Ecto neural progenitor cell (in vitro differentiated cells): ENCODE data around the gene PRKN.

Experiments
- DNase-seq: peaks from one replicate; pipeline ENCODE4 v3.0.0-alpha.2; 2018; ENCODE audit warnings: low spot score

PRKN gene

GRCh38 chr6:162379757-162380409 lies 347.7 kb downstream of the PRKN start:
- DNase-seq = no peak

DNA sequence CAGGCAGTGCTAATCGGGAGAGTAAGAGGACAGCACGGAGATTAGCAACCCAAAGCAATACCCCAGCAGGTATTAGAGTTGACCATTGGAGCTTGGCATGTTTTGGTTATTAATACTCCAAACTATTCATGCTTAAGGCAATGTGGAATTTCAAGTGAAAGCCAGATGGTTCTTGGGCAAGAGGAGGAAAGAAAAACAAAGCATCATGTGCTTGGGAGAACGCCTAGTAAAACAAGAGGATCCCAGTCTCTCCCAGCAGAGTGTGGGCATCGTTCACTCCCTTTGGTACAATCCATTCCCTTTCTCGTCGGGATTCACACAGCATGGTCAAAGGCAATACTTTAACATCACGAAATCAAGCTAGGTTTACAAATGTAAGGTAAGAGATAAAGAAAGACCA lies 349.8 kb downstream of the PRKN start:
- no peak for DNase-seq

DNA sequence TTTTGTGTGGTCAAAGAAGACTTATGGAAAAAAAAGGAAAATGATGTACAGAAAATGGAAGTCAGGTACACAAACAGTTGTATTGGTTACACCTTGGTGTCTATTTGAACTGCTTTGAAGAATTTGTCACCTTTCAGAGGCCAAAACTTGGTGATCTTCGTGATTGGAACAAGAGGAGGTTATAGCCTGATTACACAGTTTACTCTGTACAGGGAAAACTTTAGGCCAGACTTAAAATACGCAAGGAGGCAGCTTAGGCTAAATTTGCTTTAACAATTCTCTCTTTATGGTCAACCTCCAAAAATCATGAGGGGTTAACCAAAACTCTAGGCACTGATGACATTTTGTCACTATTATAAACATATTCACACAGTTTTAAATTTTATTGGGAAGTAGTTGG lies 353.7 kb downstream of the PRKN start:
- no peak for DNase-seq

- DNase-seq = no peak
Observed at GRCh38 chr6:162373192-162373591, 354.4 kb downstream of the PRKN start.

DNA sequence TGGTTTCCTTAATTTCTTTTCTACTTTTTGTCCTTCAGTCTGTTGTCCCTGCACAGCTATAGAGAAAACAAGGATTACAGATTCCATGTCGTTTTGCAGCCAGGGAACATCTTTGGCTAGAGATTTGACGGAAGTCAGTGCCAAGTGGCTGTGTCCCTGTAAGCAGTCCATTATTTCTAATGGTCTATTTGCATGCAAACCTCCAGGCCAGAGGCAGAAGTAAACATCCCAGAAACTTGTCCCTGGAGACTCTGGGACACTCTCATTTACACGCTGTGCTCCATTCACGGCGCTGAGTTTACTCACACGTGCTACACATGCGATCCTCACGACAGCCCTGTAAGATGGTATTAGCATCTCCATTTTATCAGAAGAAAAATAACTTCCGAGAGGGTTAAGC lies 355.5 kb downstream of the PRKN start:
- no peak for DNase-seq

DNA sequence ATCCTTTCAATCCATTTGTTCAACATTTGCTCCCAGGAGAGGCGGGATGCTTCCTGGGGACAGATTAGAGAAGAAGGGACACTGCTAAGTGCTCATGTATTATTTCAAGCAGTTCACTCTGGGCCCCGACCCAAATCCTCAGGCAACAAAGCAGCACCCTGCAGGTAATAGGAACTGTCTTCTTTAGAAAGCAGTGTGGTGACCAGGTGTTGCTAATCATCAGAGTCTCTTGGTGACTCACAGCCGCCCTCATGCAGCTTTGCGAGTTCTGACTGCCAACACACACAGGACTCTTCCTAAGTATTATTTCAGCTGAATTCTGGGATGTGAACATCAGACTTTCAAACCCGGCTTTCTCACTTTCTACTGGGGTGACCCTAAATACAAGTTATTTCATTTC lies 356.4 kb downstream of the PRKN start:
- no peak for DNase-seq

DNA sequence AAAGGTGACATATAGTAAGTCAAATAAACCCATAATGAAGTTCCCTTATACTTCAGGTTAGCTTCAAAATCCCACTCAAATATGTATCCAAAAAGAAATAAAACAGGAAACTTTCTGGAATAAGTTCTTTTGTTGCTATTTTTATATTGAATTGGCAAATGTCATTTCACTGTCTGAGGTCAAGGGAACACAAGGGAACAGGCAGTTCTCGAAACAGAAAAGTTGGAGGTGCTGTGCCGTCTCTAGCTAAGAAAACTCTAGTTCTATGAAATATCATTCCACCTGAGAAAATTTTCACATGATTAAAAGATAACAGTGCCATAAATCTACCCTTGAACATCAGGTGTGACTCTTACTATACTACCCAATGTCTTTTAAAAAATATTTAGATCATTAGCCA lies 358.5 kb downstream of the PRKN start:
- DNase-seq = no peak

GRCh38 chr6:162364488-162364887 lies 363.1 kb downstream of the PRKN start:
- no peak for DNase-seq

DNA sequence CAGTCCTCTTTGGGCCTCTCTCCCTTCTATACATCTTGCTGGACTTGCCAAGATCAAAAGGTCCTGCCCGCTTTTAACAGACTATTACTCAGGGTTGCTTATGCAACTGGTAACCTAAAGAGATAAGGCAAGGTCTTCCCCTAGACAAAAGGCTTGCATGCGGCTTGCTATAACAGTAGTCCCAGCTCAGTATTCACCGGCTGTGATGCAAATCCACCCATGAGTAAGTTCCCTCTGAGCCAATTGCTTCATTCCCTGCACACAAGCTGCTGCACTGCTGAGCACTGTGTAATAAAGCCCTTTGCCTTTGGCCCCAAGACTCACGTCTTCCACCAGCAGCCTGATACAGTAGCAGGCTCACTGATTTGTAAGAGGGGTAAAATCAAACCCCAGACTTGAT lies 363.8 kb downstream of the PRKN start:
- no peak for DNase-seq

- no peak for DNase-seq
Observed at GRCh38 chr6:162360901-162361567, 366.5 kb downstream of the PRKN start.

DNA sequence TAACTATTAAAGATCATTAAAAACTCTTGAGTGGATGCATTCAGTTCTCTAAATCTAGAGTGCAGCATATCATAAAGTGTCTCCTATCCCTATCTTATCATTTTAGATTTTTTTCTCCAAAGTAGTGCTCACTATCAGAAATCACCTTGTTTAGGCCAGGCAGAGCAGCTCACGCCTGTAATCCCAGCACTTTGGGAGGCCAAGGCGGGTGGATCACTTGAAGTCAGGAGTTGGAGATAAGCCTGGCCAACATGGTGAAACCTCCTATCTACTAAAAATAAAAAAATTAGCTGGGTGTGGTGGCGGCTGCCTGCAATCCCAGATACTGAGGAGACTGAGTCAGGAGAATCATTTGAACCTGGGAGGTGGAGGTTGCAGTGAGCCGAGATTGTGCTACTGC lies 368.9 kb downstream of the PRKN start:
- DNase-seq = no peak

DNA sequence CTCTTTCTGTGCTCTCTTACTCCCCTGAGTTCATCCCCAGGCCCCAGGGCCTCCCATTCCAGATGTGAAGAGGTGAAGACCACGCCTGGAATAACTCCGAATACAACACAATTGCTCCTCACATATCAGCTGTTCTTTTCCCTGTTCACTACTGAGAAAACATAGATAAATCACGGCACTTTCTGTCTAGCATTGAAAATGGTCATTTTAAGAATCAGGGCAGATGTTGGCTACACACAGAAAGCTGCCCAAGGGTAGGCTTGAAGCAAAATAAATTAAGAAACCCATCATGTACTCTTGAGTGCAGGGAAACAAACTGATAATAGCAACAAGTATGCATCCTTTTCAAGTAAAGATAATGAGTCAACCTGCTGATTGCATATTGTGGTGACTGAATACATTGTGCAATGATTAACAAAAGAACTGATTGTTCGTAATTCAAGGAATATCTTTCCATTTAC lies 382.5 kb downstream of the PRKN start:
- no peak for DNase-seq

- no peak for DNase-seq
Observed at GRCh38 chr6:162344646-162345010, 382.9 kb downstream of the PRKN start.

DNA sequence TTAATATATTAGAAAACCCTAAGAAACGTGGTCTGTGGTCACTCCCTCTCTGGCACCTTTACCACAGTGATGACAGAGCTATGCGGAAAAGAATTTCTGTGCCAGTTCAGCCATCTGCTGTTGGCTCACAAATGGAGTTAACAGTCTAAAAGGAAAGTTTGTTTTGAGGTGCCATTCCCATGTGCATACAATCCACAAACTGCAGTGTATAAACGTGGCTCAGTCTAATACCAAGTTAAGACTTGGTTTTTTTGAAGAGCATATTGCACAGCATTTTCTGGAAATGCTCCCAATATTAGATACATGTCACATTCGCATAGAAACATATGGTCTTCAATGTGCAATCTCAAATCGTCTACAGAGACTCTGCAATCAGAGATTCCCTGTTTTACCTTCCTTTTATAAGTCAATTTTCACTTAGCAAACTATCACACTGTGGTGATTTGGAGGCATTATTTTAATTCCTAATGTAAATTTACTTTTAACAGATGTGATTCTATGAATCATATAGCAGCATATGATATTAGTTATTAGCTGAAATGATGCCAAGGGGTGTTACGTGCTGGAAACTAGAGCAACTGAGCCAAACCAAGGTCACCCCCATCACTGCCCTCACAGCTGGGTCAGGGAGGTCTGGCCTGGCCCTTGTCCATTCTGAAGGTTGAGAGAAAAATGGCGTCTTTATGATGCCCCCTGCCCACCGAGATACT lies 383.5 kb downstream of the PRKN start:
- DNase-seq = no peak

DNA sequence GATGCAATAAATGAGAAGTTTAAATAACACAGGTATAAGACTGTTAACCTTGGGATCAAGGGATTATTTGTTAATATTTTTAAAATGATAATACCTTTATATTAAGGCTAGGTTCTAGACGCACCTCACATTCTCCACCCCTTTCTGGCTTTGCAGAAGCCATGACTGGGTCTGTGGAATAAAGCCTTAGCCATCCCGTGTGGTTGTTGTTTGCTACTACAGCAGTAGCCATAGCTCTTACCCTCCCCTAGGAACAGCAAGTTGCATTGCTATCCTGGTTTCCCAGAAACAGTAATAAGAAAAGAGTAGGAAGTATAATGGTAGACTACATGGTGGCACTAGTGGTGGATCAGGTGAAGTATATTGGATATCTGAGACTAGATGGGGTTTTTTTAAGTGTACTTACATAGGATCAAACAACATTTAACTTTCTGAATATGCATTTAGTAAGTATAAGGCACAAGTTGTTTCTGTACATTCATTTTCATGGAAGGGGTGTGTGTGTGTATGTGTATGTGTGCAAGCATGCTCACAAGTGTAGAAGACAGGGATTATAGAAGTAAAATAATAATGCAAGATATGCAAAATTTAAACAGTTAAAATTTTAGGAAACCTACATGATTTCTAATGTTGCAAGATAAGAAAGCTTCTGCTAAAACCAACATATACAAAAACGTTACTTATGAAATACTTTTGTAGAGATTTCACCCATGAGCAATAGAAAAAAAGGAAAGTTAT lies 384.2 kb downstream of the PRKN start:
- no peak for DNase-seq

GRCh38 chr6:162337412-162337811 lies 390.2 kb downstream of the PRKN start:
- DNase-seq = no peak

DNA sequence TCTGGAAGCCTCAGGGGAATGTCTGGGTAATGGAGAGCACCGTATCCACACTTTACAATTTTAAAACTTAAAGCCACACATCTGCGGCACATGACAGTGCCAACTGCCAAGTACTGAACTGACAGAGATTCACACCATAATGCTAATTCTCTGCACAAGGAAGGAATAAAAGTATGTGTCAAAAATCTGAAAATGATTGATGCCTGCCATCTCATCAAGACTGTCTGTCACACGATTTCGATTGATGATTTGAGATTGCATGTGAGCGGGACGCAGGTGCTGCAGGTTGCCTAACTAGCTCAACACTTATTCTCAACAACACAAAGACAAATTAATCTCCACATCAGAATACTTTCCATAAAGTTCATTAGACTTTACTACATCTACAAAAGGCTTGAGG lies 391.2 kb downstream of the PRKN start:
- DNase-seq = no peak

- no peak for DNase-seq
Observed at GRCh38 chr6:162332365-162332764, 395.2 kb downstream of the PRKN start.

- DNase-seq = no peak
Observed at GRCh38 chr6:162331911-162332310, 395.7 kb downstream of the PRKN start.

DNA sequence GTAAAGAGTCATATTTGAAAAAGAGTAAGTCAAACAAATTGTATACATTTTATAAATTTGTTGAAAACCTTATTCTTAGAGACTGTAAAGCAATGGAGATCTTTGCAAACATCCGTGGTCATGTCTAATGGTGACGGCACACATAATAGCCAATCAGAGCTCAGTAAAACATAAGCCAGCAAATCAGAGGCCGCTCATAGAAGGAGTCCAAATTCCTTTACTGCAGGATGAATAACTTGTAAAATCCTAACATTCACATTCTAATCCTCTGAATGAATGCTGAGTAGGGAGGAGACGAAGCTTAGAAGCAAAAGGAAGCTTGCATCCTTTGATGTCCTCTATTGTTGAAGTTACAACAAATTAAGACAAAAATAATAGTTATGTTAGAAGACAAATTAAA lies 401.7 kb downstream of the PRKN start:
- no peak for DNase-seq

GRCh38 chr6:162325051-162325450 lies 402.5 kb downstream of the PRKN start:
- no peak for DNase-seq

- DNase-seq = no peak
Observed at GRCh38 chr6:162315291-162315690, 412.3 kb downstream of the PRKN start.
